NB4 (cell line): ENCODE data around the gene MYO1B.

ENCODE experiments used
- DNase-seq: peaks from one replicate; pipeline ENCODE4 v3.0.0; 2010; ENCODE audit warnings: low read depth
- H3K4me3 ChIP-seq: one replicate; pipeline ENCODE4 v1.5.1; 2011; ENCODE audit warnings: mild to moderate bottlenecking, low read depth, low read length, moderate library complexity
- MYC ChIP-seq: IDR thresholded peaks from 2 replicates; pipeline ENCODE4 v1.6.1; 2011; ENCODE audit warnings: low read depth, low read length
- POLR2A ChIP-seq: IDR thresholded peaks from 2 replicates; pipeline ENCODE4 v1.6.1; 2011; ENCODE audit warnings: mild to moderate bottlenecking; ENCODE audit not compliant: insufficient read length; ENCODE audit errors: extremely low read depth
- TF ChIP-seq, protein P1 (sequence below): IDR thresholded peaks from one replicate; pipeline ENCODE4 v1.5.1; 2012; ENCODE audit warnings: low read depth, low read length
- TF ChIP-seq, protein P2 (sequence below): IDR thresholded peaks from 2 replicates; pipeline ENCODE4 v1.6.1; 2011; ENCODE audit warnings: low read depth, low read length

The MYO1B gene

GRCh38 chr2:191291471-191291870 lies 46.3 kb downstream of the MYO1B start:
- H3K4me3 ChIP-seq: no peak overlapping the region
- TF ChIP-seq, protein P1, sequence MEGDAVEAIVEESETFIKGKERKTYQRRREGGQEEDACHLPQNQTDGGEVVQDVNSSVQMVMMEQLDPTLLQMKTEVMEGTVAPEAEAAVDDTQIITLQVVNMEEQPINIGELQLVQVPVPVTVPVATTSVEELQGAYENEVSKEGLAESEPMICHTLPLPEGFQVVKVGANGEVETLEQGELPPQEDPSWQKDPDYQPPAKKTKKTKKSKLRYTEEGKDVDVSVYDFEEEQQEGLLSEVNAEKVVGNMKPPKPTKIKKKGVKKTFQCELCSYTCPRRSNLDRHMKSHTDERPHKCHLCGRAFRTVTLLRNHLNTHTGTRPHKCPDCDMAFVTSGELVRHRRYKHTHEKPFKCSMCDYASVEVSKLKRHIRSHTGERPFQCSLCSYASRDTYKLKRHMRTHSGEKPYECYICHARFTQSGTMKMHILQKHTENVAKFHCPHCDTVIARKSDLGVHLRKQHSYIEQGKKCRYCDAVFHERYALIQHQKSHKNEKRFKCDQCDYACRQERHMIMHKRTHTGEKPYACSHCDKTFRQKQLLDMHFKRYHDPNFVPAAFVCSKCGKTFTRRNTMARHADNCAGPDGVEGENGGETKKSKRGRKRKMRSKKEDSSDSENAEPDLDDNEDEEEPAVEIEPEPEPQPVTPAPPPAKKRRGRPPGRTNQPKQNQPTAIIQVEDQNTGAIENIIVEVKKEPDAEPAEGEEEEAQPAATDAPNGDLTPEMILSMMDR: no peak
- TF ChIP-seq MYC (no peak), POLR2A (no peak)
- TF ChIP-seq, protein P2, sequence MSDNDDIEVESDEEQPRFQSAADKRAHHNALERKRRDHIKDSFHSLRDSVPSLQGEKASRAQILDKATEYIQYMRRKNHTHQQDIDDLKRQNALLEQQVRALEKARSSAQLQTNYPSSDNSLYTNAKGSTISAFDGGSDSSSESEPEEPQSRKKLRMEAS: no peak
- no peak for DNase-seq

DNA sequence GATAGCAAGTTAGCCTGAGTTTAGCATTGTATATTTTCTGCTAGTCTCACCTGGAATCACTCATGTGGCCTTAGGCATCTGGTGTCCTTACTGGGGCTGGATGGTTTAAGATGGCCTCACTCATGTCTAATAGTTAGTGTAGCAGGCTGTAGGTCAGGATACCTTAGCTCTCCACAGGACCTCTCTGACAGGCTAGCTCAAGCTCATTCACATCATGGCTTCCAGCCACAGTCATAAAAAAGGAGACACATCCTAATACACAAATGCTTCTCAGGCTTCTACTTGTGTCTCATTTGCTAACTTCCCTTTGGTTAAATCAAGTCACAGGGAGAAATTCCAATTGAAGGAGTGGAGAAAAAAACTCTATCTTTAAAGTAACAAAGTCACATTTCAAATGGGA lies 47.7 kb downstream of the MYO1B start:
- no peak for DNase-seq
- TF ChIP-seq, protein P1: no peak
- TF ChIP-seq POLR2A: no peak
- TF ChIP-seq, protein P2: no peak
- no peak overlapping the region for H3K4me3 ChIP-seq

- TF ChIP-seq, protein P1: no peak
- TF ChIP-seq MYC: no peak
- TF ChIP-seq POLR2A: no peak
- TF ChIP-seq, protein P2: no peak
- H3K4me3 ChIP-seq: no peak overlapping the region
- no peak for DNase-seq
Observed at GRCh38 chr2:191295088-191295487, 49.9 kb downstream of the MYO1B start.

- H3K4me3 ChIP-seq: no peak overlapping the region
- no peak for DNase-seq
- no peak for TF ChIP-seq POLR2A
- TF ChIP-seq, protein P1: no peak
- TF ChIP-seq, protein P2: no peak
- TF ChIP-seq MYC: no peak
Observed at GRCh38 chr2:191296083-191297006, 51.1 kb downstream of the MYO1B start.

DNA sequence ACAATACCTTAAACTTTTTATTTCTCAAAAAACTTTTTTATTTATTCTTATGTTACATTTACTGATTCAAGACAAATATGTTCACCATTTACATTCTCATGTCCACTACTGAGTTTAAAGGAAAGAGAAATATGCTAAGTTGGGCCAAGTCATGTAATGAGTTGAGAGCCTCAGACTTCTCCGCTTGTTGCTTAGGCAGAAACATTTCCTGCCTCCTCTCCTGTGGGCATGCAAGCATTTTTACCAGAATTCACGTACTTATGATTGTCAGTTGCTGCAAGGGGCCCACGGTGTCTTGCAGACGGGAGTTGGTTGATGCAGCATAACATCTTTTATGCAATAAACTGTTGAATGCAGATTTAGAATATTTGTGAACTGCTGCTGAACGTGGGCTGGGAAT lies 51.8 kb downstream of the MYO1B start:
- no peak for TF ChIP-seq MYC
- TF ChIP-seq, protein P1: no peak
- TF ChIP-seq, protein P2: no peak
- TF ChIP-seq POLR2A: no peak

More for the DNA sequence above, 51.8 kb downstream of the MYO1B start:
- no peak for DNase-seq
- H3K4me3 ChIP-seq: no peak overlapping the region
